ENCODE results near the gene NRXN3.

The NRXN3 gene

GRCh38 chr14:79453276-79453675, 1283.1 kb downstream of the NRXN3 start:
- no peak for DNase-seq

- no peak for DNase-seq
Observed at GRCh38 chr14:79464468-79464867, 1294.3 kb downstream of the NRXN3 start.

GRCh38 chr14:79465651-79466050, 1295.5 kb downstream of the NRXN3 start:
- no peak for DNase-seq

- no peak for DNase-seq
Observed at GRCh38 chr14:79466938-79467527, 1296.9 kb downstream of the NRXN3 start.

- DNase-seq = no peak
Observed at GRCh38 chr14:79467835-79468234, 1297.7 kb downstream of the NRXN3 start.

GRCh38 chr14:79468486-79468885, 1298.3 kb downstream of the NRXN3 start:
- DNase-seq = no peak

- no peak for DNase-seq
Observed at GRCh38 chr14:79473651-79474050, 1303.5 kb downstream of the NRXN3 start.

- no peak for DNase-seq
Observed at GRCh38 chr14:79475887-79476532, 1305.8 kb downstream of the NRXN3 start.

GRCh38 chr14:79476552-79476951, 1306.4 kb downstream of the NRXN3 start:
- no peak for DNase-seq

GRCh38 chr14:79480212-79480611, 1310.0 kb downstream of the NRXN3 start:
- no peak for DNase-seq

- DNase-seq = no peak
Observed at GRCh38 chr14:79482825-79483224, 1312.7 kb downstream of the NRXN3 start.

- no peak for DNase-seq
Observed at GRCh38 chr14:79483477-79484388, 1313.6 kb downstream of the NRXN3 start.

GRCh38 chr14:79487632-79488031, 1317.5 kb downstream of the NRXN3 start:
- DNase-seq = no peak

- DNase-seq = no peak
Observed at GRCh38 chr14:79491161-79491560, 1321.0 kb downstream of the NRXN3 start.

- no peak for DNase-seq
Observed at GRCh38 chr14:79493081-79493645, 1323.0 kb downstream of the NRXN3 start.

- DNase-seq = no peak
Observed at GRCh38 chr14:79496701-79497100, 1326.5 kb downstream of the NRXN3 start.

- no peak for DNase-seq
Observed at GRCh38 chr14:79500489-79500888, 1330.3 kb downstream of the NRXN3 start.

GRCh38 chr14:79502136-79502750, 1332.1 kb downstream of the NRXN3 start:
- DNase-seq = no peak

- DNase-seq = no peak
Observed at GRCh38 chr14:79502751-79503148, 1332.6 kb downstream of the NRXN3 start.

- DNase-seq = no peak
Observed at GRCh38 chr14:79510659-79511058, 1340.5 kb downstream of the NRXN3 start.

GRCh38 chr14:79511146-79511545, 1341.0 kb downstream of the NRXN3 start:
- DNase-seq = no peak

GRCh38 chr14:79513446-79513845, 1343.3 kb downstream of the NRXN3 start:
- no peak for DNase-seq

GRCh38 chr14:79514700-79515099, 1344.5 kb downstream of the NRXN3 start:
- DNase-seq = no peak

Data from suppressor macrophage treated with lipopolysaccharide for 1 hour (primary cell).